ENCODE measurements around the gene SLC16A2. TPM values are rescaled to one million over a fixed set of nuclear protein-coding genes. Genes with fewer than 3 reads are reported as not detected.
"Not testable (repeated sequence)": the region's sequence is repeated elsewhere in the genome, so short reads cannot be mapped to it uniquely, and the experiment has no call there.

SLC16A2 gene
- total and polyA plus RNA-seq, 11 donors, result 2.2 to 12.1 (median 7.2) TPM

DNA sequence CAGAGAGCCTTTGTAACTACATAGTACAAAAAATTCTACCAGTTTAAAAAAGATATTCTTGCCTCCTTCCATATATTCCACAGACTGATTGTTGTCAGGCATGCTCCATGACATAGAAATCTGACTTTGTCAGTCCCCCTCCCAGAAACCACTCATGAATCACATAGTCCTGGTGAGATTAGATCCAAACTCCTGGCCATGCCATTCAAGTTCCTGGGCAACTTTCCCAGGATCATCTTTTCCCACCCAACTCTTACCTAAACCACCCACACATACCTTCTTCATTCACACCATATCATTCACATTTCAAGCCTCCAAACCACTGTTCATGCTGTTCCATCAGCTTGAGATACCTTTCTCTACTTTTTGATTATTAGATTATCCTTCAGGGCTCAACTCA is 46.4 kb downstream of the SLC16A2 start:
- H3K36me3 ChIP-seq, result no peaks in the 10 kb centered on the region
- intact Hi-C loops (cut with DNase I), result no loop called here
- no peak for TF ChIP-seq POLR2A (IDR thresholded peaks at IDR 0.05)
- TF ChIP-seq, protein P1, sequence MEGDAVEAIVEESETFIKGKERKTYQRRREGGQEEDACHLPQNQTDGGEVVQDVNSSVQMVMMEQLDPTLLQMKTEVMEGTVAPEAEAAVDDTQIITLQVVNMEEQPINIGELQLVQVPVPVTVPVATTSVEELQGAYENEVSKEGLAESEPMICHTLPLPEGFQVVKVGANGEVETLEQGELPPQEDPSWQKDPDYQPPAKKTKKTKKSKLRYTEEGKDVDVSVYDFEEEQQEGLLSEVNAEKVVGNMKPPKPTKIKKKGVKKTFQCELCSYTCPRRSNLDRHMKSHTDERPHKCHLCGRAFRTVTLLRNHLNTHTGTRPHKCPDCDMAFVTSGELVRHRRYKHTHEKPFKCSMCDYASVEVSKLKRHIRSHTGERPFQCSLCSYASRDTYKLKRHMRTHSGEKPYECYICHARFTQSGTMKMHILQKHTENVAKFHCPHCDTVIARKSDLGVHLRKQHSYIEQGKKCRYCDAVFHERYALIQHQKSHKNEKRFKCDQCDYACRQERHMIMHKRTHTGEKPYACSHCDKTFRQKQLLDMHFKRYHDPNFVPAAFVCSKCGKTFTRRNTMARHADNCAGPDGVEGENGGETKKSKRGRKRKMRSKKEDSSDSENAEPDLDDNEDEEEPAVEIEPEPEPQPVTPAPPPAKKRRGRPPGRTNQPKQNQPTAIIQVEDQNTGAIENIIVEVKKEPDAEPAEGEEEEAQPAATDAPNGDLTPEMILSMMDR (IDR thresholded peaks at IDR 0.05), result no peak
- H3K27ac ChIP-seq, result no peak overlapping the region
- H3K4me3 ChIP-seq, result no peak overlapping the region
- H3K4me1 ChIP-seq, result no peaks in the 10 kb centered on the region
- DNase-seq, result no peak
- peaks cover 0 to 5% (median 0%) of the 10 kb centered on the region in 9 donors for H3K27me3 ChIP-seq
- no peak for ATAC-seq
- no peaks in the 10 kb centered on the region for H3K9me3 ChIP-seq

GRCh38 chrX:74473116-74473515 is 51.8 kb downstream of the SLC16A2 start:
- H3K4me1 ChIP-seq; H3K4me3 ChIP-seq; H3K9me3 ChIP-seq; H3K27me3 ChIP-seq; DNase-seq; intact Hi-C loops (cut with DNase I); H3K36me3 ChIP-seq; ATAC-seq; H3K27ac ChIP-seq: not testable (repeated sequence)
- WGBS, 4 donors, result 60 to 93% (median 79%) methylated on average over 2 of the region's 2 CpGs

- ATAC-seq (no peak), DNase-seq (no peak)
- intact Hi-C loops (cut with DNase I), result no loop called here
- Histone ChIP-seq H3K27me3 (peaks cover 0 to 3% (median 0%) of the 10 kb centered on the region in 9 donors), H3K36me3 (no peaks in the 10 kb centered on the region), H3K4me1 (no peaks in the 10 kb centered on the region), H3K4me3 (no peak overlapping the region), H3K9me3 (no peaks in the 10 kb centered on the region), H3K27ac (no peak overlapping the region)
- TF ChIP-seq, protein P1 (IDR thresholded peaks at IDR 0.05), result no peak
- TF ChIP-seq POLR2A (IDR thresholded peaks at IDR 0.05), result no peak
- 41 to 97% (median 81%) methylated on average over 1 of the region's 1 CpG for WGBS, 4 donors
Observed at GRCh38 chrX:74490247-74490646, 69.0 kb downstream of the SLC16A2 start.

DNA sequence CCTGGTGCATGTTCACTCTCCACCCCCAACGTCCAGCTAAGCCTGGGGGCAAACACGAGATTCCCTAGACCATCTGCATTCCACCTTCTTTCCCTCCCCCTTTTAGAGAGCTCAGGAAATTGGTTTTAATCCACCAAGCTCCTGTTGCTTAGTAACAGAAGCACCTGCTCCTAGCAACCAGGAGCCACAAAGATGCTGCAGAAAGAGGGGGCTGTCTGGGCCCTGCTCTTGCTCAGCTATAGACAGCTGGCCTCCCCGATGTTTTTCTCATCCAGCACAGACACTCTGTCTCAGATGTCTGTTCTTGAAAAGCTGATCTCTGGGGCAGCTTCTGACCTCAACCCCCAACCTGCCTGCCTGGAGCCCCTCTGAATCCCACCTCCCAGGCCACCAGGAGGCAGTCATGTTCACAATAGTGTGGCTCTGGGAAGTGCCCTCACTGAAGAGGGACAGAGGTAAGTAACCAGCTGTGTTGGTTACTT is 71.5 kb downstream of the SLC16A2 start:
- intact Hi-C loops (cut with DNase I), result no loop called here
- no peaks in the 10 kb centered on the region for H3K4me1 ChIP-seq
- no peak overlapping the region for H3K4me3 ChIP-seq
- no peaks in the 10 kb centered on the region for H3K9me3 ChIP-seq
- H3K27me3 ChIP-seq, result peaks cover 0 to 11% (median 0%) of the 10 kb centered on the region in 9 donors
- DNase-seq (no peak), ATAC-seq (no peak)
- H3K36me3 ChIP-seq, result no peaks in the 10 kb centered on the region
- H3K27ac ChIP-seq, result no peak overlapping the region
- TF ChIP-seq, protein P1 (IDR thresholded peaks at IDR 0.05), result peak in 1 of 12 donors; percentile 6
- no peak for TF ChIP-seq POLR2A (IDR thresholded peaks at IDR 0.05)
- WGBS, 4 donors, result 44 to 84% (median 66%) methylated on average over 3 of the region's 3 CpGs

- DNase-seq (no peak), ATAC-seq (no peak)
- no peak overlapping the region for H3K27ac ChIP-seq
- intact Hi-C loops (cut with DNase I), result no loop called here
- TF ChIP-seq POLR2A (IDR thresholded peaks at IDR 0.05), result no peak
- TF ChIP-seq, protein P1 (IDR thresholded peaks at IDR 0.05), result no peak
- H3K36me3 ChIP-seq, result no peaks in the 10 kb centered on the region
- H3K4me3 ChIP-seq, result no peak overlapping the region
- peaks cover 0 to 12% (median 0%) of the 10 kb centered on the region in 9 donors for H3K27me3 ChIP-seq
- H3K9me3 ChIP-seq, result no peaks in the 10 kb centered on the region
- 60 to 94% (median 76%) methylated on average over 3 of the region's 3 CpGs for WGBS, 4 donors
- H3K4me1 ChIP-seq, result no peaks in the 10 kb centered on the region
Observed at GRCh38 chrX:74493806-74494205, 72.5 kb downstream of the SLC16A2 start.
